CD4-positive, alpha-beta T cell treated with Interleukin-17A for 4 hours (primary cell): ENCODE results near the gene SMARCC1.
A peak's percentile ranks its signal among the peaks of the same experiment; 100 is the strongest.

ENCODE experiments used
- DNase-seq: peaks from one replicate; pipeline ENCODE4 v3.0.0-alpha.2; 2020; ENCODE audit warnings: mixed read lengths

Gene SMARCC1

GRCh38 chr3:47581835-47582234, 199.9 kb downstream of the SMARCC1 start:
- DNase-seq: no peak

- DNase-seq: no peak
Measured at GRCh38 chr3:47581422-47581821, 200.3 kb downstream of the SMARCC1 start.

GRCh38 chr3:47580481-47580880, 201.2 kb downstream of the SMARCC1 start:
- DNase-seq: no peak

- DNase-seq: no peak
Measured at GRCh38 chr3:47579875-47580274, 201.8 kb downstream of the SMARCC1 start.

- peak; percentile 39 for DNase-seq
Measured at GRCh38 chr3:47578691-47579632, 202.7 kb downstream of the SMARCC1 start, which contains the start of gene CSPG5. CSPG5 (minus strand) TSS chr3:47578865; CDS start chr3:47578693, 172 bp downstream.

DNA sequence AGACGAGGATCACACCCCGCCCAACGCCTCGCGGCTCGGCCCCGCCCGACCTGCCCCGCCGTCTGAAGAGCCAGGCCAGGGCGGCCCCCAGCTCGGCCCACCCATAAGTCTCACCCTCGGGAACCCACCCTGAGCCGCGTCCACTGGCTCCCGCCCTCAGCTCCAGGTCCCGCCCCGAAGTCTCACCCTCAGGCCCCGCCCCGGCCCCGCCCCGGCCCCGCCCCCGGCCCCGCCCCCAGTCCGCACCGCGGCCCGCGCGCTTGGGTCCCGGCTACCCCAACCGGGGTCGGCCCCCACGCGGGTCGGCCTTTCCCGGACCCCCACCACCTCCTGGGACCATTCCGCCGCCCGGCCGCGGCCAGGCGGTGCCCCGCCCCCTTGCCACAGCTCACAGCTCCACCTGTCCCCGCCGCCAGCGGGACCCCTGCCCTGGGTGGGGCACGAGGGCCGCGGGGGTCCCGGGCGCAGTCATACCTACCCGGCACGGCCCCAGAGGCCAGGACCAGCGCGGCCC, 203.5 kb downstream of the SMARCC1 start:
- peak; percentile 66 for DNase-seq

DNA sequence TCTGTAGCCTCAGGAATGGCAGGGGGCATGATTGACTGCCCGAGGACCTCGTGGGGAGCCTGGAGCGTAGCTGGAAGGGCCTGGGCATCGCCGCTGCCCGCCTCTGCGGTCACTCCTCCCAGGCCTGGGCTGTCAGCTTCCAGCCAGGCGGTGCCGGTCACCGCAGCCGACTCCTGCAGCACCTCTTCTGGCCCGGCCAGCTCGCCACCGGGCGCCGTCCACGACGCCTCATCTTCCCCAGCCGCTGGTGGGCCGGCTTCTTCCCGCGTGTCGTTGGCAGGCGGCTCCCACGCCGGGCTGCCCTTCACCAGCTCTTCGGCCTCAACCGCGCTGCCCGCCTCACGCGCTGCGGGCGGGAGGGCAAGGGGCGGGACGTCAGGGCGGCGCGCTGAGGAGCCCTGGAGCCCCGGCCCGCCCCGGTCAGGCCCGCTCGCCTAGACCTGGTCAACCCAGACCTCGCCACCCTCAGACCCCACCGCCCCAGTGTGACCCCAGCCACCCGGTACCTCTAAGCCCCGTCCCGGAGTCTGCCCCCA, 204.0 kb downstream of the SMARCC1 start:
- no peak for DNase-seq

GRCh38 chr3:47573190-47574172, 208.2 kb downstream of the SMARCC1 start:
- no peak for DNase-seq

- no peak for DNase-seq
Measured at GRCh38 chr3:47571391-47572175, 210.1 kb downstream of the SMARCC1 start.

DNA sequence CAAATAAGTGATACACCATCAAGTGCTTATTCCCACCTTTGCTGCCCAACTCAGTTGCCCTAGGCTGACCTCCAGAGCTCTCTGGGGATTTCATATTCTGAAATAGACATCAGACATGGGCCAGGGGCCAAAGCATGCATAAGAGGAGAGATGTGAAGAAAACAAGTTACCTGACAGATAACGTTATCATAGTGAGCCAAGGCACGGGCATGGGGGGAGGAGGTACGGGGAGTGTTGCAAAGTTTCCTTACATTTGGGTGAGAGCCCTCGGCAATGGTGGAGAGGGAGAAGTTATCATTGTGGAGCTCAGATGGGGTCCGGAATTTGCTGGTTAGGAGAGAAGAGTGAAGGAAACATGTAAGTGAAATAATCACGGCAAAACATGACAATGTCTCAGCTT, 212.8 kb downstream of the SMARCC1 start:
- DNase-seq: no peak

DNA sequence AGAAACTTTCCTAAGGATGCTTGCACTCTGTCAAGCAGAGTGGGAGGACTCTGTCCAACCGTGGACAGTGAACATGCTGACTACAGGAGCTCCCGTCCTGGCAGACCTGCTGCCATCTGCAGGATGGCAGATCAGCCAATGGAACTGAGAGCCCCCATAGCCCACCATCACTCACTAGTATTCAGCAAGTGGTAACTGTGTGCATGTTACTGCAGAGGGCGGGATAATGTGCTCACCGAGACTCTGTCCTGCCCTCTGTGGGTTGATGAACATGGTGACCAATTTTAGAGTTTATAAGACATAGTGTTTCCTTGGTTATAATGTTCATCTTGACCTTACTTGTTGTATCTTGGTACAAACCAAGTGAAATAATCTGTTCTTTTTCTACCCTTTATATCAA, 214.5 kb downstream of the SMARCC1 start:
- no peak for DNase-seq

DNA sequence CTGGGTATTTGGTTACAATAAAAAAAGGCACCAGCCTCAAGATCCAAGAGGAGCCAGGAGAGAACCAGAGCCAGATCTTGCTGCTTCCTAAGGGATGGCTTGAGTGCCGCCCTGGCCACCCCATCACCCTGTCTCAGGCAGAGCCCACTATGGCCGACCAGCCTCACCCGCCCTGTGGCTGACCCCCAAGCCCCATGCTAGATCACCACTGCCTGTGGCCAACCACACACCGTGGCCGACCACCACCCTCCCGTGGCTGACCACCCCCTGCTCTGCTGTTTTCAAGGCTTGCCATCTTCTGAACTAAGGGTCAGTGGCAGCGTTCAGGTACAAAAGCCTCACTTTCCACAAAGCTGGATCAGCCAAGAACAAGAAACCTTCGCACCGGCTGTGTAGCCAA, 215.0 kb downstream of the SMARCC1 start:
- no peak for DNase-seq

DNA sequence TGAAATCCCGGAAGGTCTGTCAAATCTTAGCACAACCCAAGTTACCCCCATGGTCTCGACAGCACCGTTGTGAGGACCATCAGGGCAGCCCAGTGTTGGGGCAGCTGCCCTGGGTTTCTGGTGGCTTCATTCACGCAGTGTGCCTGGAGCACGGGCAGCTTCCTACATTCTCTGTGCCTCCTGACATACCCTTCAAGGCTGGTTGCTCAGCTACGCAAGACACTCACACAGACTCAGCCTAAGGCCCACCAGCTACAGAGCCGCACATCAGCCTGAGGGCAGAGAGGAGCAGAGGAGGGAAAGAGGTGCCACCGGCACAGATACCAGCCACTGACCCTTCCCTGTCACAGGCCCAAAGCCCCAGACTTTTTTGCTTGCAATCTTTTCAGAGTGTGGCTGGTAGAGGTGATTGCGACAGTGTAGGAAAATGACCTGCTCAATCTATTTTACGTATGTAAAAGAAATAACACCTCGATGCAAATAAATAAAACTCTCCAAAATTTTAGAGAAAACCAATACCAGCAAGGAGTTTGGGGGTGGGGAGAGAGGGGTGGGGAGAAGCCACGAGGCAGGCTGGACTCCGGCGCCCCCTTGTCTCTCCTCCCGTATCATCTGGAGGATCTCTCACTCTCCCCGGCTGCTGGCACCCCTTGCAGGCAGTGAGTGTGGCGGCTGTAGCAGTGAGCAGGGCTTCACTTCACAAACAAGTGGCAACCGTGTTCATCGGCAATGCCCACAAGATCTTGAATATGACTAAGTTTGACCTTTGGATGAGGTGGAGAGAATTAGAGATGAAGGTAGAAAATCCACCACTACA, 215.8 kb downstream of the SMARCC1 start:
- no peak for DNase-seq

GRCh38 chr3:47556351-47556750, 225.3 kb downstream of the SMARCC1 start:
- DNase-seq: no peak

- DNase-seq: no peak
Measured at GRCh38 chr3:47554335-47554734, 227.4 kb downstream of the SMARCC1 start.

GRCh38 chr3:47553407-47553806, 228.3 kb downstream of the SMARCC1 start:
- DNase-seq: no peak

- no peak for DNase-seq
Measured at GRCh38 chr3:47542471-47543173, 239.1 kb downstream of the SMARCC1 start.

DNA sequence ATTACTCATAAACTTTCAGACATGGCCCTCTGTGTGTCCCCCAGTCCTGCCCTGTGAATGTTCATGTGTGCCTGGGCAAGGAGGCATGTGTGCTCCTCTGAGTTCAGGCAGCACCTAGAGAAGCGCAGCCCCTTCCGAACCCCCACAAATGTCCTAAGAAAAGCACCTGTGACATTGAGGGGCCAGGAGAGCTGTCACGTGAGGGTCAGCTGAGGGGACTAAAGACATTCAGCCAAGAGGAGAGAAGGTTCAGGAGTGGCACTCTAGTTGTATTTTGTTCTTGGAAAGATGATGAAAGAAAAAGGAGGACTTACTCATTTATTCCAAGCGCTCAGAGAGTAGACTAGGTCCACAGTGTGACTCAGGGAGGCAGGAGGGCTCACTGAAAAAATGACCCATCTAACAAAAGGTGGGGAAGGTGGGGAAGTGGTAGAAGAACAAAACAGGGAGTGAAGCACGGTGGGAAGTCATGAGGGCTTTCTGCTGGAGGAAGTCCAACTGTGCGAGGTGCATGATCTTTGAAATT, 240.0 kb downstream of the SMARCC1 start:
- DNase-seq: no peak

DNA sequence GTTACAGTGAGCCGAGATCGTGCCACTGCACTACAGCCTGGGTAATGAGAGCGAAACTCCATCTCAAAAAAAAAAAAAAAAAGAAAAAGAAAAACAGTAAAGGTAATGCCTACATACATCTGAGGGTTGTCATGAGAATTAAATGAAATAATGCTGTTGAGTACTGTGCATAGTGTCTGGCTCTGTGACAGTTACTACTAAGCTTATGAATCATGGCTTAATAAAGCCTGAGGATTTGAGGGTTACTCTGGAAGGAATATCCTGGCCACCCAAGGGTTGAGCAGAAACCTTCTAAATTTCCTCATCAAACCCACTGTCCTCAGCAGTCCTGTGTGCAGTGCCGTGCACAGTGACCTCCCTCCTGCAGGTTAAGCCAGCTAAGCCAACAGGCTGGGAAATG, 241.4 kb downstream of the SMARCC1 start:
- DNase-seq: no peak

DNA sequence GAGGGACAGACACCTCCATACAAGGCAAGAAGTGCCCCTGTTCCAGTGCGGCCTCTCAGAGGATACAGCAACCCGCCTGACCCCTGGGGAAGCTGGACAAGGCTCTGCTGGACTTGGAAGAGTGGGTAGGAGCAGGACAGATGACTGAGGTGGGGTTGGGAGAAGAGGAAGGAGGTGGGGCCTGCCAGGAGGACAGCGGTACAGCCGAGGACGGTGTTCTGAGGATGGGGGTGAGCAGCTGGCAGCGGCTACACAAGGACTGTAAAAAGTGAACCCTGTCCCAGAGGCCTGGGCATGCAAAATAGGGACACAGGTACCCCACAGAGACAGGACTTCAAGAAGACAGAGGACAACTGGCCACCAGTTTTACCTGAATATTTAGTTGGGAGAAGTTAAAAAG, 244.7 kb downstream of the SMARCC1 start:
- no peak for DNase-seq
